ENCODE results near the gene CRELD2. TPM values are rescaled to one million over a fixed set of nuclear protein-coding genes. Genes with fewer than 3 reads are reported as not detected.

CRELD2 gene
- total RNA-seq, 1 donor from 2014 or later, result 54.9 TPM

DNA sequence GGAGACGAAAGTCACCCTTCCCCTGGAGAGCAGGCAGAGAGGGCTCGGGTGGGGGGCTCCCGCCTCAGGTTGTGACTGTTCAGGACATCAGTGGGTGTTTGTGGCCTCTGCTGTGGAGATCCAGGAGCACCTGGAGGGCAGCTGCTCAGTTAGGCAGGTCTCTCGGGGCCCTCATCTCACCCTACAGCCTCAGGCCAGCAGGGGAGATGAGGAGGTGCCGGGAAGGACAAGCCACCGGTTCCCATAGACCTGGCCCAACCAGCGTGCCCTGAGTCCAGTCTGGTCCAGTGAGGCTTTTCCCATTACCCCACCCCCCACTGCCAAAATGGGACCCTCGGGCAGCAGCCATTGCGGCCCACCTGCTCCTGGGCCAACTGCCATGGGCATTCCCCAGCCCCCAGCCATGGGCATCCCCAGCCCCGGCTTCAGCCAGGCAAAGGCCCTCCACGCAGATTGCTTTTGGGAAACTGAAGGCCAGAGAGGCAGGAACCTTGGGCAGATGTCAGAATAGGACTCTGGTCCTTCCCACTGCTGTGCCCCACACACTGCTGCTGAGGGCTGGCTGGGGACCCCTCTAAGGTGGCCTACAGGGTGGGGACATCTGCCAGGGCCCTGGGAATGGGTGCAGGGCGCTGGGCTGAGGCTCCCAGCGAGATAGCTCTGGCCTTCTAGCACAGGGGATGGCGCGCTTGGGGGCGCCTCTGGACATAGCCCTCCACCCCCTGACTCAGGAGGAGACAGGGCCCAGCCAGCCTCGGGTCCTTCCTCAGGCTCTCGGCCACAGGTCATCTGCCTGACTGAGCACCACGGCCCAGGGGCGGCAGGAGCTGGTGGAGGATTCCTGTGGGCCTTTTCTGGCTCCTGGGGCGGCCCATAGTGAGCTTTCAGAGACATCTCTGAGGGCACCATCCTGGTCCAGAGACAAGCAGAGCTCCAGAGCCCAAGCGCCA is 46.9 kb downstream of the CRELD2 start:
- H3K27me3 Mint-ChIP-seq (ENCODE audit: unreplicated experiment), result no peaks in the 10 kb centered on the region
- H3K9me3 Mint-ChIP-seq (ENCODE audit: unreplicated experiment), result no peaks in the 10 kb centered on the region
- DNase-seq (ENCODE audit: extremely low spot score, unreplicated experiment), result no peak
- TF ChIP-seq CTCF (IDR thresholded peaks at IDR 0.05), result no peak
- peaks cover 7% of the 10 kb centered on the region for H3K36me3 Mint-ChIP-seq (ENCODE audit: unreplicated experiment)
- H3K27ac Mint-ChIP-seq (ENCODE audit: unreplicated experiment), result no peak overlapping the region
- H3K4me3 Mint-ChIP-seq (ENCODE audit: unreplicated experiment), result no peak overlapping the region
- H3K4me1 Mint-ChIP-seq (ENCODE audit: unreplicated experiment), result peaks cover 35% of the 10 kb centered on the region

- peaks cover 7% of the 10 kb centered on the region for H3K36me3 Mint-ChIP-seq (ENCODE audit: unreplicated experiment)
- H3K27ac Mint-ChIP-seq (ENCODE audit: unreplicated experiment), result no peak overlapping the region
- no peak overlapping the region for H3K4me3 Mint-ChIP-seq (ENCODE audit: unreplicated experiment)
- H3K4me1 Mint-ChIP-seq (ENCODE audit: unreplicated experiment), result peaks cover 42% of the 10 kb centered on the region
- no peaks in the 10 kb centered on the region for H3K9me3 Mint-ChIP-seq (ENCODE audit: unreplicated experiment)
- no peaks in the 10 kb centered on the region for H3K27me3 Mint-ChIP-seq (ENCODE audit: unreplicated experiment)
- TF ChIP-seq CTCF (IDR thresholded peaks at IDR 0.05), result no peak
- DNase-seq (ENCODE audit: extremely low spot score, unreplicated experiment), result no peak
These were observed 47.8 kb downstream of the CRELD2 start for GRCh38 chr22:49966041-49966773.

- Mint-ChIP-seq H3K27me3 (ENCODE audit: unreplicated experiment) (no peaks in the 10 kb centered on the region), H3K4me1 (ENCODE audit: unreplicated experiment) (peaks cover 42% of the 10 kb centered on the region), H3K27ac (ENCODE audit: unreplicated experiment) (peak overlapping the region; percentile 41), H3K4me3 (ENCODE audit: unreplicated experiment) (no peak overlapping the region), H3K9me3 (ENCODE audit: unreplicated experiment) (no peaks in the 10 kb centered on the region), H3K36me3 (ENCODE audit: unreplicated experiment) (peaks cover 7% of the 10 kb centered on the region)
- TF ChIP-seq CTCF (IDR thresholded peaks at IDR 0.05), result no peak
- no peak for DNase-seq (ENCODE audit: extremely low spot score, unreplicated experiment)
These were observed 48.6 kb downstream of the CRELD2 start for GRCh38 chr22:49966774-49967705.

DNA sequence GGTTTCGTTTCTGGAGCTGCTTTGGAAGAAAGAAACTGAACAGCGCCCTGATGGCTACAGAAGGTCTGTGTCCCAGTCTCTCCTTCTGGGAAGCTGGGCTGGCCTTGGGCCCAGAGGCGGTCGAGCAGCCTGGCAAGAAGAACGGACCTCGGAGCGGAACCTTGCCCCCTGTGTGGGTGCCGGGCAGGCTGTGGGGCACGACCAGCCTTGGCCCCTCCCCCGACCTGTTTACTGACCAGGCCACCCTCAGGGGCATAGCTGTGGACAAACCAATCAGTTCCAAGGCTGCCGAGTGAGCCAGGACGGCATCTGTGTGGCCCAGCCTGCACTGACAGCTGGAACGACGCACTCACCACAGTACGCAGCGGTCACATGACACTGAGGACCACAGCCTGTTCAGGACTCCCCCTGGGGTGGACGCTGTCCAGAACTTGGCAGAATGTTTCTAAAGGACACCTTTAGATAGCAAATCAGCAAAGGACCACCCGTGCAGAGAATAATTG is 49.3 kb downstream of the CRELD2 start:
- Mint-ChIP-seq H3K9me3 (ENCODE audit: unreplicated experiment) (no peaks in the 10 kb centered on the region), H3K27me3 (ENCODE audit: unreplicated experiment) (no peaks in the 10 kb centered on the region), H3K4me1 (ENCODE audit: unreplicated experiment) (peaks cover 42% of the 10 kb centered on the region), H3K4me3 (ENCODE audit: unreplicated experiment) (no peak overlapping the region), H3K27ac (ENCODE audit: unreplicated experiment) (peak overlapping the region; percentile 41), H3K36me3 (ENCODE audit: unreplicated experiment) (peaks cover 7% of the 10 kb centered on the region)
- TF ChIP-seq CTCF (IDR thresholded peaks at IDR 0.05), result no peak
- no peak for DNase-seq (ENCODE audit: extremely low spot score, unreplicated experiment)

Data from osteocyte (in vitro differentiated cells).